Effector memory CD4-positive, alpha-beta T cell (primary cell): ENCODE results near the gene CAPN5.

Experiments used
- DNase-seq, 3 donors: peaks; one replicate each; pipeline ENCODE4 v3.0.0-alpha.2; 2020
- H3K27ac ChIP-seq: 2 replicates; pipeline ENCODE4 v1.7.0; 2013; ENCODE audit warnings: mild to moderate bottlenecking, low read length, moderate library complexity; ENCODE audit not compliant: insufficient read depth, poor library complexity, severe bottlenecking
- H3K27me3 ChIP-seq: replicated peaks from 2 replicates; pipeline ENCODE4 v1.7.0; 2013; ENCODE audit warnings: mild to moderate bottlenecking, low read length; ENCODE audit not compliant: insufficient read depth, control insufficient read depth, poor library complexity, severe bottlenecking
- H3K36me3 ChIP-seq: 2 replicates; pipeline ENCODE4 v1.7.0; 2013; ENCODE audit warnings: mild to moderate bottlenecking, low read length, moderate library complexity; ENCODE audit not compliant: control insufficient read depth, insufficient read depth
- H3K4me1 ChIP-seq: 2 replicates; pipeline ENCODE4 v1.7.0; 2013; ENCODE audit warnings: low read length, mild to moderate bottlenecking; ENCODE audit not compliant: control insufficient read depth, insufficient read depth, poor library complexity, severe bottlenecking
- H3K4me3 ChIP-seq: 2 replicates; pipeline ENCODE4 v1.7.0; 2013; ENCODE audit warnings: low read length, low read depth, mild to moderate bottlenecking; ENCODE audit not compliant: insufficient read depth, poor library complexity, severe bottlenecking
- H3K9me3 ChIP-seq: 2 replicates; pipeline ENCODE4 v1.7.0; 2013; ENCODE audit warnings: mild to moderate bottlenecking, low read length, moderate library complexity; ENCODE audit not compliant: control insufficient read depth

The CAPN5 gene

DNA sequence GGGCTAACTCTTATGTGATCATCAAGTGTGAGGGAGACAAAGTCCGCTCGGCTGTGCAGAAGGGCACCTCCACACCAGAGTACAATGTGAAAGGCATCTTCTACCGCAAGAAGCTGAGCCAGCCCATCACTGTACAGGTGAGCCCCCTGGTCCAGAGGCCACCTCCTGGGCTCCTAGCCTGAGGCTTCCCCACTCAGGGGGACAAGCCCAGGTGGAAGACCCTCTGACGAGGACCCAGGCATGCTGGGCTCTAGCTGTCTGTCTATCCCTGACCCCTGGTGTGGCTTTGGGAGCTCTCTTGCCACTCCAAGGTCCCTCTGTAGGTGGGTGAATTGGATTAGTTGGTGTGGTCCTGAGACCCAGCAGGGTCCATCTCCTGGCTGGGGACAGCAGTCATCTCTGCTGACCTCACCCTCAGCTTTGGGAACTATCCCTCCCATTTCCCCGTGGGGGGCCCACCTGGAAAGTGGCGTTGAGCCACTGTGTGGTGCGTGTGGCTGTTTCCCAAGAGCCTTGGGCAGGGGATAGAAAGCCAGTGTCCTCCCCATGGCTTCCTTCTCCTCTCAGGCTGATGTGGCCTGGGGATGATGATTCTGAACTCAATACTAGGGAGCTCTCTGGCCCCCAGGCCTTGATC lies 55.9 kb downstream of the CAPN5 start:
- no peak overlapping the region for H3K4me3 ChIP-seq
- no peaks in the 10 kb centered on the region for H3K36me3 ChIP-seq
- peaks cover 9% of the 10 kb centered on the region for H3K4me1 ChIP-seq
- no peaks in the 10 kb centered on the region for H3K27me3 ChIP-seq
- H3K27ac ChIP-seq = no peak overlapping the region
- DNase-seq = no peak
- H3K9me3 ChIP-seq = no peaks in the 10 kb centered on the region

DNA sequence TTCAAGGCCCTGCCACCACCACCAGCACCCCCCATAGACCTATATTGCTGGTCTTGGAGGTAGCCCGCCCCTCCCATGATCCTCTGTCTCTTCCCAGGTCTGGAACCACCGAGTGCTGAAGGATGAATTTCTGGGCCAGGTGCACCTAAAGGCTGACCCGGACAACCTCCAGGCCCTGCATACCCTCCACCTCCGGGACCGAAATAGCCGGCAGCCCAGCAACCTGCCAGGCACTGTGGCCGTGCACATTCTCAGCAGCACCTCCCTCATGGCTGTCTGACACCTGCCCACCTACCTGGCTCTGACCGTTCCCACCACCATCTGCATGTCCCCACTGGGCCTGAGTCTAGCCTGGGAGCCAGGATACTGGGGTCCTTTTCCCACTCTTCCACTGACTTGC lies 56.8 kb downstream of the CAPN5 start:
- Histone ChIP-seq H3K9me3 (no peaks in the 10 kb centered on the region), H3K27ac (no peak overlapping the region), H3K27me3 (no peaks in the 10 kb centered on the region), H3K36me3 (no peaks in the 10 kb centered on the region), H3K4me3 (no peak overlapping the region), H3K4me1 (peaks cover 10% of the 10 kb centered on the region)
- DNase-seq = no peak

DNA sequence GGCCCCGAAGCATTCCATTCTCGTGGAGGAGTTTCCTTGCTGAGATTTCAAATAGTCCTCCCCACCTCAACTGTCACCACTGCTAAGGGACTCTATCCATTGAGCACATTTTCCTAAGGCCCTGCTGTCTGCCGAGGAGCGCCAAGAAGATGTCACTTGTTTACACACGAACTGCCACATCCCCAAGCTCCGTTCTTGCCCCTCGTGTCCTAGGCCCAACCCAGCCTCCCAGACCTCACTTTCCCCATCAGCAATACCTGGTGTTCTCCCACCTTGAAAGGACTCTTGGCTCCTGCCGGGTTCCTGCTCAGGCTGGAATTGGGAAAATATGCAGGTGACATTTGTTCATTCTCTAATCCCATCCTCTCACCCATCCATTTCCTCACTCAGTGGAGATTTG lies 57.3 kb downstream of the CAPN5 start:
- no peak for DNase-seq
- H3K27me3 ChIP-seq = no peaks in the 10 kb centered on the region
- H3K27ac ChIP-seq = no peak overlapping the region
- peaks cover 10% of the 10 kb centered on the region for H3K4me1 ChIP-seq
- no peak overlapping the region for H3K4me3 ChIP-seq
- no peaks in the 10 kb centered on the region for H3K36me3 ChIP-seq
- H3K9me3 ChIP-seq = no peaks in the 10 kb centered on the region

DNA sequence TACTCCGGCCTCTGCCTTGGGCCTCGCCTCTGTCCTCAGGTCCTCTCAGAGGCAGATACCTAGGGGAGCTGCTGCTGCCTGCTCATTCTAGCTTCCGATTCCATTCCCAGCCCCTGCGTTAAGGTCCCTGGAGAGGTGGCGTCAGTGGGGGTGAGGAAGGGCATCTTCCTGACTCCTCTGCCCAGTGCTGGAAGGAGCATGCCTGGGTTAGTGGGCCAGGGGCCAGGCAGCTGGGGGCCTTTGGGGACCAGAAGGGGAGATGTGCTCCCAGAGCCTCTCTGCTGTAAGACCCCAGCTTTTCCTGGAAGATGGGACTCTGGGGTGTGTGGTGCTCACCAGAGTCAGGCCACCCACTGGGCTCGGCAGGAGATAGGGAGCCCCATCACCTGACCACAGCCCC lies 57.7 kb downstream of the CAPN5 start:
- Histone ChIP-seq H3K36me3 (no peaks in the 10 kb centered on the region), H3K4me1 (peaks cover 10% of the 10 kb centered on the region)

DNA sequence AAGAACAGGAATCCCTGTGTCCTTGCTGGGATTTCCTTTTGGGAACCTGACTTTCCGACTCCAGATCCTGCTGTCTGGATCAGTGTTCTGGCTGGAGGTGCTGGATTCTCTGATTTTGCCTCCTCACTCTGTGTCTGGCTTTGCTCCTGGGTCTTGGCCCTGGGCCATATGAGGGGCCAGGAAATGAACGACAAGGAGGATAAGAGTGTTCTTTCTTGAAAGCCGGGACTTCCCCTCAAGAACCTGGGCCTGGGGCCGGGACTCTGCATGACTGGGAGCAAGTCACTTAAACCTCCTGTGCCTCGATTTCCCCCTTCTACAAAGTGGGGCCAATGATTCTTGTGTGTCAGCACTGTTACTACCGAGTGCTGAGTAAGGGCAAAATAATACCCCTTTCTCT lies 58.4 kb downstream of the CAPN5 start:
- Histone ChIP-seq H3K4me3 (no peak overlapping the region), H3K36me3 (no peaks in the 10 kb centered on the region), H3K27ac (no peak overlapping the region), H3K27me3 (no peaks in the 10 kb centered on the region), H3K4me1 (peaks cover 10% of the 10 kb centered on the region), H3K9me3 (no peaks in the 10 kb centered on the region)
- DNase-seq = no peak

More for the DNA sequence above, 57.7 kb downstream of the CAPN5 start:
- H3K4me3 ChIP-seq = no peak overlapping the region
- no peak for DNase-seq
- H3K27ac ChIP-seq = no peak overlapping the region
- no peaks in the 10 kb centered on the region for H3K9me3 ChIP-seq
- H3K27me3 ChIP-seq = no peaks in the 10 kb centered on the region

DNA sequence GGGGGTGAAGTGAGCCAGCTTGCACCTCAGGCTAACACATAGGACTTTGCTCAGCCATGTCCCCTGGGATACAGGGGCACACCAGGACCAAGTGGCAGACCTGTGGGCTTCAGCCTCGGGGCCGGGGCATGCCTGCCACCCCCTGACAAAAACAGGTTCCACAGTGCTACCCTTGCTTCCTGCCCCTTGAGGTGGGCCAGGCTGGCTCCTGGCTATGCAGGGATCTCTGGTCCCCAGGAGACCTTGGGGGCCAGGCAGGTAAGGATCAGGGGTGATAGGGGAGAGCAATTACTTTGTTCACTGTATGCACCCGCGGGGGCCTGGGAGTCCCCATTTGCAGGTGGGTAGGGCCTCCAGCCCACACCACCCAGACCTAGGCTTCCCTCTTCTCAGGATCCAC lies 58.9 kb downstream of the CAPN5 start:
- DNase-seq = no peak
- no peak overlapping the region for H3K4me3 ChIP-seq
- no peaks in the 10 kb centered on the region for H3K9me3 ChIP-seq
- H3K27ac ChIP-seq = no peak overlapping the region
- H3K4me1 ChIP-seq = peaks cover 10% of the 10 kb centered on the region
- no peaks in the 10 kb centered on the region for H3K36me3 ChIP-seq
- no peaks in the 10 kb centered on the region for H3K27me3 ChIP-seq

DNA sequence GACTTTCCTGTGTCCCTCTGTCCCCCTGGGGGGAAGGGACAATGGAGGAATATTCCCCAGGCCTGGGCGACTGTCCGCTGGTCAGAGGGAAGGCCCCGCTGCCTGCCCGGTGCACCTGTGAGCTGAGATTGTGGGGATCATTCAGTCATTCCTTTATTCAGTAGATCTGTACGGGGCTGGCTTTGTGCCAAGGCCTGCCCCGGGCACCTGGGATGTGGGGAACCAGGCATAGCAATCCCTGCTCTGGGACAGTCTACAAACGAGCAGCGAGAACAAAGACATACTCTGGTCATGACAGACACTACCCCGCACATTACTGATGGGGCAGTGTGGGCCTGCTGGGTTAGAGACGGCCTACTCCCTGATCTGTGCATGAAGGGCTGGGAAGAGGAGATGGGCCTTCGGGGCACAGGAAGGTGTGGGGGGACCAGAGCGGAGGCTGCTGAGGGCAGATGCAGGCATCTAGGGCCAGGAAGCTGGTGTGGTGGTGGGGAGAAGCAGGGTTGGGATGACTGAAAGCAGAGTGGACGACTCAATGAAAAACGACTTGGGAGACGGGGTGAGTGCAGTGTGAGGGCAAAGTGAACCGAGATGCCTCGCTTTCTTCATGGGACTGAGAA lies 59.5 kb downstream of the CAPN5 start:
- peaks cover 10% of the 10 kb centered on the region for H3K4me1 ChIP-seq
- H3K36me3 ChIP-seq = no peaks in the 10 kb centered on the region
- H3K27me3 ChIP-seq = no peaks in the 10 kb centered on the region
- H3K4me3 ChIP-seq = no peak overlapping the region
- no peak for DNase-seq
- H3K9me3 ChIP-seq = no peaks in the 10 kb centered on the region
- H3K27ac ChIP-seq = no peak overlapping the region

DNA sequence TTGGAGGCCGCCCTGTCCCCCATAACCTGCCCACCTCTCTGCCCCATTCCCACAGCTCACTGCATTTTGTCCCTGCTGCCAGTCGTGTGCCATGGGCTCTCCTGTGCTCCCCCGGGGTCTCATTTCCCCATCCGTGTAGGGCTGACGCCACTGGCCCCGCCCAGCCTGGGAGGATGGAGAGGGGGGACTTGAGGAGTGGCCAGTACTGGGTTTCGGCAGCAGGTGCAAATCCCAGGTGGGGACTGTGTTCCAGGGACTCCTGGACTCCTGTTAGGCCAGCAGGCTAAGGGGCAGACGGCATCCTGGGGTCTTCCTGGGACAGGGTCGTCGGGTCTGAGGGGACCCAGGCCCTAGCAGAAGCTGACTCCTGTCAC lies 60.1 kb downstream of the CAPN5 start:
- Histone ChIP-seq H3K36me3 (no peaks in the 10 kb centered on the region), H3K9me3 (no peaks in the 10 kb centered on the region), H3K4me3 (peak overlapping the region; percentile 38), H3K4me1 (peaks cover 10% of the 10 kb centered on the region), H3K27ac (no peak overlapping the region), H3K27me3 (no peaks in the 10 kb centered on the region)
- no peak for DNase-seq

DNA sequence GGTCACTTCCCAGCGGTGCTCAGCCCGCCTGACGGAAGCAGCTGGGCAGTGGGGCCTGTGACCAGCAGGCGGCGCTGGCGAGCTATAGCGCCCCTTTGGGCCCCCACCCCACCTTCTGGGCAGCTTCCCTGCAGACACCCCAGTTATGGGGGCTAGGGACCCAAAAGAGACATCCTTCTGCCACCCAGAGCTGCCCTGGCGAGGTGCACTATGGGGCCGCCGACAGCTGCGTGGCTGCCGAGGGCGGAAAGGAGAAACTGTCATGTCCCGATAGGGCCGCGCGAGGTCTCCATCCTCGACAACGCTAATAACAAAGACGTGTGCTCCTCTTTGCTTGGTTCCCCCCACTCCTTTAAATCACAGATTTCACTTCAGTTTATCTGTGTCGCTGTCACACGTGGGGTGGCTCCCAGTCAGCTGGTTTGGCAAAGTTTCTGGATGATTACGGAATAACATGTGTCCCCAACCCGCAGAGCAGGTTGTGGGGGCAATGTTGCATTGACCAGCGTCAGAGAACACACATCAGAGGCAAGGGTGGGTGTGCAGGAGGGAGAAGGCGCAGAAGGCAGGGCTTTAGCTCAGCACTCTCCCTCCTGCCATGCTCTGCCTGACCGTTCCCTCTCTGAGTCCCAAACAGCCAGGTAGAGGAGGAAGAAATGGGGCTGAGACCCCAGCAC lies 60.6 kb downstream of the CAPN5 start:
- Histone ChIP-seq H3K9me3 (no peaks in the 10 kb centered on the region), H3K4me3 (peak overlapping the region; percentile 38), H3K36me3 (no peaks in the 10 kb centered on the region), H3K27ac (no peak overlapping the region), H3K4me1 (peaks cover 10% of the 10 kb centered on the region), H3K27me3 (no peaks in the 10 kb centered on the region)
- DNase-seq = peak; percentile 11 to 34 (median 23)

DNA sequence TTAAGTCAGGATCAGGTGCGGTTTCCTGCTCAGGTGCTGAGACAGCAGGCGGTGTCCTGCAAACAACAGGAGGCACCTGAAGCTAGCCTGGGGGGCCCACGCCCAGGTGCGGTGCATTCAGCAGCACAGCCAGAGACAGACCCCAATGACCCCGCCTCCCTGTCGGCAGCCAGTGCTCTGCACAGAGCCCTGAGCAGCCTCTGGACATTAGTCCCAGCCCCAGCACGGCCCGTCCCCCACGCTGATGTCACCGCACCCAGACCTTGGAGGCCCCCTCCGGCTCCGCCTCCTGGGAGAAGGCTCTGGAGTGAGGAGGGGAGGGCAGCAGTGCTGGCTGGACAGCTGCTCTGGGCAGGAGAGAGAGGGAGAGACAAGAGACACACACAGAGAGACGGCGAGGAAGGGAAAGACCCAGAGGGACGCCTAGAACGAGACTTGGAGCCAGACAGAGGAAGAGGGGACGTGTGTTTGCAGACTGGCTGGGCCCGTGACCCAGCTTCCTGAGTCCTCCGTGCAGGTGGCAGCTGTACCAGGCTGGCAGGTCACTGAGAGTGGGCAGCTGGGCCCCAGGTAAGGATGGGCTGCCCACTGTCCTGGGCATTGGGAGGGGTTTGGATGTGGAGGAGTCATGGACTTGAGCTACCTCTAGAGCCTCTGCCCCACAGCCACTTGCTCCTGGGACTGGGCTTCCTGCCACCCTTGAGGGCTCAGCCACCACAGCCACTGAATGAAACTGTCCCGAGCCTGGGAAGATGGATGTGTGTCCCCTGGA lies 61.3 kb downstream of the CAPN5 start, which contains the start of gene MYO7A:
MYO7A (plus strand) TSS at position 327 of the 772 bp plus-strand sequence. CDS start 2,389 bp downstream, outside the sequence.
- Histone ChIP-seq H3K27ac (no peak within 1 kb of the TSS), H3K4me3 (peak within 1 kb of the TSS; percentile 38), H3K36me3 (no peaks in the 10 kb centered on the region), H3K4me1 (peaks cover 10% of the 10 kb centered on the region), H3K9me3 (no peaks in the 10 kb centered on the region), H3K27me3 (no peaks in the 10 kb centered on the region)
- DNase-seq = no peak
